Right atrium auricular region (tissue), 2 donors: Measurements from ENCODE around the gene ONECUT1. TPM values are rescaled to one million over a fixed set of nuclear protein-coding genes. Genes with fewer than 3 reads are reported as not detected.

Experiments
- DNase-seq: peaks from one replicate; pipeline ENCODE4 v3.0.0-alpha.2; 2019; ENCODE audit warnings: low spot score
- H3K27ac ChIP-seq, 2 donors: fragments of 200-600 bp; sonication (generic); 1 replicate in 1 of 2; 2 replicates in 1 of 2; pipeline ENCODE4 v1.5.1; 2016 to 2019
- H3K27me3 ChIP-seq, 2 donors: fragments of 200-600 bp; sonication (generic); one replicate each; pipeline versions ENCODE4 v1.5.1 to v1.6.0; 2017 to 2019
- H3K36me3 ChIP-seq: fragments of 200-600 bp; sonication (generic); one replicate; pipeline ENCODE4 v1.5.1; 2016
- H3K4me1 ChIP-seq, 2 donors: fragments of 200-600 bp; sonication (generic); one replicate each; pipeline versions ENCODE4 v1.5.1 to v1.6.0; 2017 to 2019
- H3K4me3 ChIP-seq, 2 donors: fragments of 200-600 bp; sonication (generic); 1 replicate in 1 of 2; 2 replicates in 1 of 2; pipeline ENCODE4 v1.5.1; 2017 to 2019; ENCODE audit warnings: mild to moderate bottlenecking in 1 of 2, moderate library complexity in 1 of 2
- H3K9me3 ChIP-seq, 2 donors: fragments of 200-600 bp; sonication (generic); one replicate each; pipeline ENCODE4 v1.5.1; 2019
- CTCF ChIP-seq, 2 donors: fragments of 200-600 bp; sonication (generic); IDR thresholded peaks; one replicate each; pipeline ENCODE4 v1.5.1; 2019; ENCODE audit warnings: antibody characterized with exemption in 2 of 2
- total RNA-seq, 2 donors: library from RNA; depleted of rRNA; stranded (reverse); fragments of >200 nt; gene quantifications; one replicate each; pipeline ENCODE4 v1.1.0, GENCODE V29; 2016

ONECUT1 gene
- total RNA-seq, 2 donors from 2014 or later = not detected

GRCh38 chr15:52780172-52780980 lies 9.8 kb downstream of the ONECUT1 start:
- peak; percentile 74 to 85 for TF ChIP-seq CTCF (IDR thresholded peaks at IDR 0.05)
- H3K27me3 ChIP-seq = peaks cover 21 to 25% of the 10 kb centered on the region in 2 donors
- no peak overlapping the region for H3K27ac ChIP-seq
- peaks cover 0 to 20% of the 10 kb centered on the region in 2 donors for H3K4me1 ChIP-seq
- H3K4me3 ChIP-seq = no peak overlapping the region
- no peaks in the 10 kb centered on the region for H3K9me3 ChIP-seq
- H3K36me3 ChIP-seq = no peaks in the 10 kb centered on the region
- DNase-seq = peak; percentile 69

GRCh38 chr15:52778457-52778856 lies 11.7 kb downstream of the ONECUT1 start:
- Histone ChIP-seq H3K4me3 (no peak overlapping the region), H3K27me3 (peaks cover 6 to 7% of the 10 kb centered on the region in 2 donors), H3K36me3 (no peaks in the 10 kb centered on the region), H3K27ac (no peak overlapping the region), H3K9me3 (no peaks in the 10 kb centered on the region), H3K4me1 (peaks cover 0 to under 1% of the 10 kb centered on the region in 2 donors)
- TF ChIP-seq CTCF (IDR thresholded peaks at IDR 0.05) = no peak
- no peak for DNase-seq

GRCh38 chr15:52772766-52773165 lies 17.4 kb downstream of the ONECUT1 start:
- no peaks in the 10 kb centered on the region for H3K36me3 ChIP-seq
- H3K4me1 ChIP-seq = no peaks in the 10 kb centered on the region
- no peak for DNase-seq
- H3K9me3 ChIP-seq = no peaks in the 10 kb centered on the region
- no peak overlapping the region for H3K27ac ChIP-seq
- no peak for TF ChIP-seq CTCF (IDR thresholded peaks at IDR 0.05)
- H3K4me3 ChIP-seq = no peak overlapping the region
- H3K27me3 ChIP-seq = no peaks in the 10 kb centered on the region

- no peaks in the 10 kb centered on the region for H3K36me3 ChIP-seq
- H3K27me3 ChIP-seq = no peaks in the 10 kb centered on the region
- H3K4me3 ChIP-seq = no peak overlapping the region
- H3K9me3 ChIP-seq = no peaks in the 10 kb centered on the region
- TF ChIP-seq CTCF (IDR thresholded peaks at IDR 0.05) = peak in 1 of 2 donors; percentile 37
- H3K27ac ChIP-seq = no peak overlapping the region
- no peak for DNase-seq
- no peaks in the 10 kb centered on the region for H3K4me1 ChIP-seq
Observed at GRCh38 chr15:52765785-52766184, 24.4 kb downstream of the ONECUT1 start.

- Histone ChIP-seq H3K27me3 (no peaks in the 10 kb centered on the region), H3K4me3 (no peak overlapping the region), H3K4me1 (no peaks in the 10 kb centered on the region), H3K27ac (no peak overlapping the region), H3K9me3 (no peaks in the 10 kb centered on the region), H3K36me3 (no peaks in the 10 kb centered on the region)
- TF ChIP-seq CTCF (IDR thresholded peaks at IDR 0.05) = no peak
- DNase-seq = no peak
Observed at GRCh38 chr15:52764731-52765130, 25.4 kb downstream of the ONECUT1 start.
